WTC11 (cell line): Measurements from ENCODE around the gene FZR1. TPM values are rescaled to one million over a fixed set of nuclear protein-coding genes. Genes with fewer than 3 reads are reported as not detected.

Experiments used
- ATAC-seq: fragments of 200-7000 bp; cut with Tn5 transposase; 2 replicates; pipeline ENCODE4 v1.10.0; 2021; ENCODE audit warnings: mild to moderate bottlenecking, moderate library complexity
- CTCF ChIA-PET: fragments of 300-600 bp; sonication (Branson Sonifier 250); formaldehyde crosslinking; loops from one replicate; lab custom pipeline; 2021; ENCODE audit warnings: antibody characterized with exemption; lab: Charles Lee
- POLR2A ChIA-PET: fragments of 350-600 bp; sonication (Branson Sonifier 250); formaldehyde crosslinking; loops from one replicate; lab custom pipeline; 2021; ENCODE audit warnings: antibody characterized with exemption; lab: Charles Lee
- DNase-seq: peaks from one replicate; pipeline ENCODE4 v3.0.0; 2021; ENCODE audit warnings: low spot score
- H3K27ac Mint-ChIP-seq: 2 replicates; pipeline ENCODE4 v1.8.0; 2021; ENCODE audit warnings: mixed read lengths
- H3K27me3 Mint-ChIP-seq: 2 replicates; pipeline ENCODE4 v1.8.0; 2021; ENCODE audit warnings: low read depth, mild to moderate bottlenecking, moderate library complexity, mixed read lengths
- H3K36me3 Mint-ChIP-seq: 2 replicates; pipeline ENCODE4 v1.8.0; 2021; ENCODE audit warnings: mixed read lengths
- H3K4me1 Mint-ChIP-seq: 2 replicates; pipeline ENCODE4 v1.8.0; 2022; ENCODE audit warnings: mixed read lengths
- H3K4me3 Mint-ChIP-seq: 2 replicates; pipeline ENCODE4 v1.8.0; 2021; ENCODE audit warnings: mild to moderate bottlenecking, moderate library complexity, mixed read lengths
- H3K9me3 Mint-ChIP-seq: 2 replicates; pipeline ENCODE4 v1.8.0; 2021; ENCODE audit warnings: mixed read lengths
- ETV6 ChIP-seq: sonication (generic); formaldehyde crosslinking; IDR thresholded peaks from 2 replicates; pipeline ENCODE4 v1.8.1; 2022; ENCODE audit warnings: mild to moderate bottlenecking, missing genetic modification reagents
- FOXK1 ChIP-seq: sonication (generic); formaldehyde crosslinking; IDR thresholded peaks from 2 replicates; pipeline ENCODE4 v1.8.0; 2022; ENCODE audit warnings: mild to moderate bottlenecking, moderate library complexity, missing genetic modification reagents
- GTF2I ChIP-seq: fragments of 250-450 bp; sonication (Bioruptor Pico); conservative IDR thresholded peaks from 2 replicates; pipeline ENCODE4 v1.4.0; 2021; ENCODE audit warnings: mild to moderate bottlenecking
- JAZF1 ChIP-seq: fragments of 250-450 bp; sonication (Bioruptor Pico); IDR thresholded peaks from 2 replicates; pipeline ENCODE4 v1.9.0; 2021; ENCODE audit warnings: moderate library complexity, mild to moderate bottlenecking, inconsistent platforms
- KAT7 ChIP-seq: sonication (generic); formaldehyde crosslinking; IDR thresholded peaks from 2 replicates; pipeline ENCODE4 v1.8.1; 2023; ENCODE audit warnings: missing genetic modification reagents, mild to moderate bottlenecking, borderline replicate concordance
- MXD4 ChIP-seq: fragments of 250-450 bp; sonication (Bioruptor Pico); IDR thresholded peaks from 2 replicates; pipeline ENCODE4 v1.8.0; 2021; ENCODE audit warnings: mild to moderate bottlenecking, moderate library complexity, borderline replicate concordance
- NR2C2 ChIP-seq: sonication (generic); formaldehyde crosslinking; IDR thresholded peaks from 2 replicates; pipeline ENCODE4 v1.8.0; 2022; ENCODE audit warnings: mild to moderate bottlenecking, missing genetic modification reagents
- PRRX2 ChIP-seq: fragments of 250-450 bp; sonication (Bioruptor Pico); IDR thresholded peaks from 2 replicates; pipeline ENCODE4 v1.8.0; 2021; ENCODE audit warnings: mild to moderate bottlenecking
- RORB ChIP-seq: fragments of 250-450 bp; sonication (Bioruptor Pico); IDR thresholded peaks from 2 replicates; pipeline ENCODE4 v1.9.0; 2021; ENCODE audit warnings: mild to moderate bottlenecking
- SP1 ChIP-seq: sonication (generic); formaldehyde crosslinking; conservative IDR thresholded peaks from 2 replicates; pipeline ENCODE4 v1.8.1; 2022; ENCODE audit warnings: missing genetic modification reagents
- TEAD4 ChIP-seq: sonication (generic); formaldehyde crosslinking; IDR thresholded peaks from 2 replicates; pipeline ENCODE4 v1.8.0; 2022; ENCODE audit warnings: mild to moderate bottlenecking, missing genetic modification reagents
- TP53 ChIP-seq: sonication (generic); formaldehyde crosslinking; IDR thresholded peaks from 2 replicates; pipeline ENCODE4 v1.8.1; 2023; ENCODE audit warnings: mild to moderate bottlenecking, missing genetic modification reagents
- ZNF121 ChIP-seq: sonication (generic); formaldehyde crosslinking; IDR thresholded peaks from 2 replicates; pipeline ENCODE4 v1.8.0; 2023; ENCODE audit warnings: missing genetic modification reagents
- ZNF219 ChIP-seq: sonication (generic); formaldehyde crosslinking; IDR thresholded peaks from 2 replicates; pipeline ENCODE4 v1.8.0; 2023; ENCODE audit warnings: missing genetic modification reagents, mild to moderate bottlenecking, borderline replicate concordance
- ZNF416 ChIP-seq: fragments of 250-450 bp; sonication (Bioruptor Pico); IDR thresholded peaks from 2 replicates; pipeline ENCODE4 v1.9.0; 2021; ENCODE audit warnings: mild to moderate bottlenecking, inconsistent platforms
- total RNA-seq: library from RNA; stranded (reverse); gene quantifications from 3 replicates; pipeline ENCODE4 v1.2.3, GENCODE V29; 2021
- TF ChIP-seq, protein P1 (sequence below): sonication (generic); formaldehyde crosslinking; conservative IDR thresholded peaks from 2 replicates; pipeline ENCODE4 v1.8.1; 2023; ENCODE audit warnings: mild to moderate bottlenecking, low read depth, missing genetic modification reagents, moderate library complexity
- TF ChIP-seq, protein P2 (sequence below): fragments of 200-600 bp; IDR thresholded peaks from 2 replicates; pipeline ENCODE4 v1.8.0; 2022; ENCODE audit warnings: antibody characterized with exemption
- TF ChIP-seq, protein P3 (sequence below): fragments of 250-450 bp; sonication (Bioruptor Pico); IDR thresholded peaks from 2 replicates; pipeline ENCODE4 v1.9.0; 2021; ENCODE audit warnings: mild to moderate bottlenecking
- TF ChIP-seq, protein P4 (sequence below): sonication (generic); formaldehyde crosslinking; IDR thresholded peaks from 2 replicates; pipeline ENCODE4 v1.8.1; 2023; ENCODE audit warnings: mild to moderate bottlenecking, missing genetic modification reagents

Gene FZR1
- total RNA-seq, 1 experiment from 2014 or later = 60.8 TPM

DNA sequence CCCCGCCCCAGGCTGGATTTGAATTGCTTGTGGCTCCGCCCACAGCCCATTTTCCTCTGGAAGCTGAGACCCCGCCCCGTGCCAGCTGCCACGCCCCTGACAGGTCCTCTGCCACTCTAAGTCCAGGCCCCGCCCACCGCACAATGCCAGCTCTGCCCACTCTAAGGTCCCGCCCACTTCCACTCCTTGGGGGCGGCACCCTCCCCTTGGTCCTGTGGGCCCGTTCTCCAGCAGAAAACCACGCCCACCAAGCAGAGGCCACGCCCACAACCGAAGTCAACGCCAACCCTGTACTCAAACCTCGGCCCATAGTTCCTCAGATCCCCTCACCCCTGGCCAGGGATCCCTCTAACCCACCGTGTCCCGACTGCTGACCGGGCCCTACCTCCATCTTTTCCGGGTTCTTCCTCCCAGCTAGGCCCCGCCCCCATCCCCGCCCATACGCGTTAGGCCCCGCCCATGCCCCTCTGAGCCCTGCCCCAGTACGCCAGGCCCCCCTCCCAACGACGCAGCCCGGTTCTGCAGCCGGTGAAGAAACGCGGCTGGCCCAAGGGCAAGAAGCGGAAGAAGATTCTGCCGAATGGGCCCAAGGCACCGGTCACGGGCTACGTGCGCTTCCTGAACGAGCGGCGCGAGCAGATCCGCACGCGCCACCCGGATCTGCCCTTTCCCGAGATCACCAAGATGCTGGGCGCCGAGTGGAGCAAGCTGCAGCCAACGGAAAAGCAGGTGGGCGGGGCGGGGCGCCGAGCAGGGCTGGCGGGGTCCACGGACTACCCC lies 67.9 kb downstream of the FZR1 start:
- POLR2A ChIA-PET = interaction anchor here (0.8 to 1.4 kb wide), 3 partner anchors 18 to 189 kb away, joined by 3 to 4 read pairs (median 4); partner anchors contain the start of gene MRPL54
- DNase-seq (peak; percentile 100), ATAC-seq (peak; percentile 49)
- no peaks in the 10 kb centered on the region for H3K9me3 Mint-ChIP-seq
- CTCF ChIA-PET = interaction anchor here (0.5 to 6.5 kb wide), 13 partner anchors 8 to 1797 kb away, joined by 3 to 115 read pairs (median 4); partner anchors contain the start of gene GIPC3
- H3K4me3 Mint-ChIP-seq = peak overlapping the region; percentile 71
- H3K4me1 Mint-ChIP-seq = peaks cover 21% of the 10 kb centered on the region
- TF ChIP-seq SP1 (CRISPR knock-in tag) = peak; percentile 96
- TF ChIP-seq, protein P1, sequence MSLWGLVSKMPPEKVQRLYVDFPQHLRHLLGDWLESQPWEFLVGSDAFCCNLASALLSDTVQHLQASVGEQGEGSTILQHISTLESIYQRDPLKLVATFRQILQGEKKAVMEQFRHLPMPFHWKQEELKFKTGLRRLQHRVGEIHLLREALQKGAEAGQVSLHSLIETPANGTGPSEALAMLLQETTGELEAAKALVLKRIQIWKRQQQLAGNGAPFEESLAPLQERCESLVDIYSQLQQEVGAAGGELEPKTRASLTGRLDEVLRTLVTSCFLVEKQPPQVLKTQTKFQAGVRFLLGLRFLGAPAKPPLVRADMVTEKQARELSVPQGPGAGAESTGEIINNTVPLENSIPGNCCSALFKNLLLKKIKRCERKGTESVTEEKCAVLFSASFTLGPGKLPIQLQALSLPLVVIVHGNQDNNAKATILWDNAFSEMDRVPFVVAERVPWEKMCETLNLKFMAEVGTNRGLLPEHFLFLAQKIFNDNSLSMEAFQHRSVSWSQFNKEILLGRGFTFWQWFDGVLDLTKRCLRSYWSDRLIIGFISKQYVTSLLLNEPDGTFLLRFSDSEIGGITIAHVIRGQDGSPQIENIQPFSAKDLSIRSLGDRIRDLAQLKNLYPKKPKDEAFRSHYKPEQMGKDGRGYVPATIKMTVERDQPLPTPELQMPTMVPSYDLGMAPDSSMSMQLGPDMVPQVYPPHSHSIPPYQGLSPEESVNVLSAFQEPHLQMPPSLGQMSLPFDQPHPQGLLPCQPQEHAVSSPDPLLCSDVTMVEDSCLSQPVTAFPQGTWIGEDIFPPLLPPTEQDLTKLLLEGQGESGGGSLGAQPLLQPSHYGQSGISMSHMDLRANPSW (CRISPR knock-in tag) = no peak
- TF ChIP-seq KAT7 = no peak
- TF ChIP-seq TP53 = no peak
- H3K27ac Mint-ChIP-seq = peak overlapping the region; percentile 87
- no peaks in the 10 kb centered on the region for H3K27me3 Mint-ChIP-seq
- peaks cover 8% of the 10 kb centered on the region for H3K36me3 Mint-ChIP-seq

DNA sequence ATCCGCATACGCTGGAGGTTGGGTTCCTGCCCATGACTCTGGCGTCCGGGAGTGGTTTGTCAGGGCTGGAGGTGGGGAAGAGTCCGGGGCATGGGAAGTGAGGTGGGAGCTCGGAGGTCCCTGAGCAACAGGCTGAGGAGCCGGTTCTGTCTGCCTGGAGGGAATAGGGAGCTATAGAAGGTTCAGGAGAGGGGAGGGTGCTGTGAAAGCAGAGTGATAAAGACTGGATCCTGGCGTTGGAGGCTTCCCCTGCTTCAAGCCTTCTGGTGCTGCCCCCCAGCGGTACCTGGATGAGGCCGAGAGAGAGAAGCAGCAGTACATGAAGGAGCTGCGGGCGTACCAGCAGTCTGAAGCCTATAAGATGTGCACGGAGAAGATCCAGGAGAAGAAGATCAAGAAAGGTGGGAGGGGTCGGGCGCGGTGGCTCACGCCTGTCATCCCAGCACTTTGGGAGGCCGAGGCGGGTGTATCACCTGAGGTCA lies 69.2 kb downstream of the FZR1 start:
- Mint-ChIP-seq H3K36me3 (peaks cover 8% of the 10 kb centered on the region), H3K9me3 (no peaks in the 10 kb centered on the region), H3K4me1 (peaks cover 21% of the 10 kb centered on the region), H3K4me3 (peak overlapping the region; percentile 62), H3K27ac (peak overlapping the region; percentile 68; the same call in 1 of the 2 replicates), H3K27me3 (peaks cover 10% of the 10 kb centered on the region)
- POLR2A ChIA-PET = interaction anchor here (0.8 kb wide), 1 partner anchor 20 kb away, joined by 3 read pairs; no protein-coding TSS in a partner anchor
- DNase-seq = peak; percentile 76
- CTCF ChIA-PET = interaction anchor here (0.6 to 6.5 kb wide), 21 partner anchors 10 to 305 kb away, joined by 3 to 115 read pairs (median 4); partner anchors contain the start of genes FZR1, GIPC3 and TEKTIP1
- TF ChIP-seq, protein P2, sequence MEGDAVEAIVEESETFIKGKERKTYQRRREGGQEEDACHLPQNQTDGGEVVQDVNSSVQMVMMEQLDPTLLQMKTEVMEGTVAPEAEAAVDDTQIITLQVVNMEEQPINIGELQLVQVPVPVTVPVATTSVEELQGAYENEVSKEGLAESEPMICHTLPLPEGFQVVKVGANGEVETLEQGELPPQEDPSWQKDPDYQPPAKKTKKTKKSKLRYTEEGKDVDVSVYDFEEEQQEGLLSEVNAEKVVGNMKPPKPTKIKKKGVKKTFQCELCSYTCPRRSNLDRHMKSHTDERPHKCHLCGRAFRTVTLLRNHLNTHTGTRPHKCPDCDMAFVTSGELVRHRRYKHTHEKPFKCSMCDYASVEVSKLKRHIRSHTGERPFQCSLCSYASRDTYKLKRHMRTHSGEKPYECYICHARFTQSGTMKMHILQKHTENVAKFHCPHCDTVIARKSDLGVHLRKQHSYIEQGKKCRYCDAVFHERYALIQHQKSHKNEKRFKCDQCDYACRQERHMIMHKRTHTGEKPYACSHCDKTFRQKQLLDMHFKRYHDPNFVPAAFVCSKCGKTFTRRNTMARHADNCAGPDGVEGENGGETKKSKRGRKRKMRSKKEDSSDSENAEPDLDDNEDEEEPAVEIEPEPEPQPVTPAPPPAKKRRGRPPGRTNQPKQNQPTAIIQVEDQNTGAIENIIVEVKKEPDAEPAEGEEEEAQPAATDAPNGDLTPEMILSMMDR = peak; percentile 37; the same call in 1 of the 2 replicates
- peak; percentile 94 for TF ChIP-seq GTF2I
- TF ChIP-seq ETV6 = no peak
- TF ChIP-seq PRRX2 (CRISPR knock-in tag) = no peak
- TF ChIP-seq ZNF219 (CRISPR knock-in tag) = no peak
- TF ChIP-seq FOXK1 (CRISPR knock-in tag) = no peak
- TF ChIP-seq ZNF121 (CRISPR knock-in tag) = 0 out of 2 replicates have a peak, but pooled peaks have one; percentile 61
- no peak for ATAC-seq

DNA sequence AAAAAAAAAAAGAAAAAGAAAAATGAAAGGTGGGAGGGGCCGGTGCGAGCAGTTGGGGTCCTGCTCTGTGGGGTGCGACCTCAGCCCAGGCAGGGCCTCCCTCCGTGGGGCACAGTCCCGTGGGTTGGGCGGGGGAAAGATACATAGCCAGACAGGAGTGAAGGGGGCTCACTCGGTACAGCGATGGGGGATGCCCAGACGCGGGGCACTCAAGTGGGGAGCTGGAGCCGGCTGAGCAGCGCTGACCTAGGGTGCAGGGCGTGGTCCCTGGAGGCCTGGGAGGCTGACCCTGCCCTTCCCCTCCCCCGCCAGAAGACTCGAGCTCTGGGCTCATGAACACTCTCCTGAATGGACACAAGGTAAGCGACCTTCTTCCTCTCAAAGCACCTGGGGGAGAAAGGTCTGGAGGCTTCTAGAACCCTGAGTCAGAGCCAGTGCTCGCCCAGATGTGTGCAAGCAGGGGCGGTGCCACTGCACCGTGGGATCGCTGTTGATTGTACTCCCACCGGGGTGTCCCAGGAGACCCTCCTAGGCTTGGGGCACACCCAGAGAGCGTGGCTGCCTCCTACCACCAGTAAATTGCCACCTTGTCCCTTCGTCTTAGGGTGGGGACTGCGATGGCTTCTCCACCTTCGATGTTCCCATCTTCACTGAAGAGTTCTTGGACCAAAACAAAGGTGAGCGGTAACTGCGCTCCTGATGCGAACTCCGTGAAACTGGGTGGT lies 70.0 kb downstream of the FZR1 start:
- DNase-seq (no peak), ATAC-seq (no peak)
- peaks cover 21% of the 10 kb centered on the region for H3K4me1 Mint-ChIP-seq
- no peaks in the 10 kb centered on the region for H3K9me3 Mint-ChIP-seq
- H3K27me3 Mint-ChIP-seq = peaks cover 18% of the 10 kb centered on the region
- peak overlapping the region; percentile 85 for H3K27ac Mint-ChIP-seq
- CTCF ChIA-PET = interaction anchor here (0.6 to 6.5 kb wide), 35 partner anchors 9 to 305 kb away, joined by 3 to 115 read pairs (median 4); partner anchors contain the start of genes FZR1, GIPC3, MFSD12 and MRPL54
- TF ChIP-seq JAZF1 (CRISPR knock-in tag) = no peak
- no peak for TF ChIP-seq ETV6
- TF ChIP-seq, protein P3, sequence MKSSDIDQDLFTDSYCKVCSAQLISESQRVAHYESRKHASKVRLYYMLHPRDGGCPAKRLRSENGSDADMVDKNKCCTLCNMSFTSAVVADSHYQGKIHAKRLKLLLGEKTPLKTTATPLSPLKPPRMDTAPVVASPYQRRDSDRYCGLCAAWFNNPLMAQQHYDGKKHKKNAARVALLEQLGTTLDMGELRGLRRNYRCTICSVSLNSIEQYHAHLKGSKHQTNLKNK (CRISPR knock-in tag) = no peak
- TF ChIP-seq, protein P4, sequence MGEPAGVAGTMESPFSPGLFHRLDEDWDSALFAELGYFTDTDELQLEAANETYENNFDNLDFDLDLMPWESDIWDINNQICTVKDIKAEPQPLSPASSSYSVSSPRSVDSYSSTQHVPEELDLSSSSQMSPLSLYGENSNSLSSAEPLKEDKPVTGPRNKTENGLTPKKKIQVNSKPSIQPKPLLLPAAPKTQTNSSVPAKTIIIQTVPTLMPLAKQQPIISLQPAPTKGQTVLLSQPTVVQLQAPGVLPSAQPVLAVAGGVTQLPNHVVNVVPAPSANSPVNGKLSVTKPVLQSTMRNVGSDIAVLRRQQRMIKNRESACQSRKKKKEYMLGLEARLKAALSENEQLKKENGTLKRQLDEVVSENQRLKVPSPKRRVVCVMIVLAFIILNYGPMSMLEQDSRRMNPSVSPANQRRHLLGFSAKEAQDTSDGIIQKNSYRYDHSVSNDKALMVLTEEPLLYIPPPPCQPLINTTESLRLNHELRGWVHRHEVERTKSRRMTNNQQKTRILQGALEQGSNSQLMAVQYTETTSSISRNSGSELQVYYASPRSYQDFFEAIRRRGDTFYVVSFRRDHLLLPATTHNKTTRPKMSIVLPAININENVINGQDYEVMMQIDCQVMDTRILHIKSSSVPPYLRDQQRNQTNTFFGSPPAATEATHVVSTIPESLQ (CRISPR knock-in tag) = no peak
- no peak for TF ChIP-seq MXD4
- no peak for TF ChIP-seq TEAD4 (CRISPR knock-in tag)
- no peak for TF ChIP-seq ZNF416 (CRISPR knock-in tag)
- TF ChIP-seq NR2C2 (CRISPR knock-in tag) = no peak
- no peak for TF ChIP-seq RORB (CRISPR knock-in tag)
- POLR2A ChIA-PET = interaction anchor here (0.8 to 3.3 kb wide), 7 partner anchors 10 to 146 kb away, joined by 3 to 12 read pairs (median 4); partner anchors contain the start of gene GIPC3
- peak overlapping the region; percentile 72 for H3K4me3 Mint-ChIP-seq
- H3K36me3 Mint-ChIP-seq = peaks cover 8% of the 10 kb centered on the region
